Stimulated activated CD8-positive, alpha-beta memory T cell treated with anti-CD3 and anti-CD28 coated beads, Interleukin-12 subunit alpha, Interleukin-12 subunit beta, amount 100 ng/mL, for 1 hour (primary cell): Measurements from ENCODE around the gene GYG2.
"Not testable (repeated sequence)": the region's sequence is repeated elsewhere in the genome, so short reads cannot be mapped to it uniquely, and the experiment has no call there.

ENCODE experiments used
- DNase-seq: peaks from one replicate; pipeline ENCODE4 v3.0.0-alpha.2; 2020; ENCODE audit warnings: low read depth

GYG2 gene

GRCh38 chrX:2872671-2873277, 44.0 kb downstream of the GYG2 start:
- DNase-seq = no peak

GRCh38 chrX:2874222-2875135, 45.7 kb downstream of the GYG2 start:
- no peak for DNase-seq

GRCh38 chrX:2875136-2875481, 46.4 kb downstream of the GYG2 start:
- no peak for DNase-seq

- no peak for DNase-seq
Measured at GRCh38 chrX:2875798-2876399, 47.2 kb downstream of the GYG2 start.

- DNase-seq = no peak
Measured at GRCh38 chrX:2878563-2878962, 49.8 kb downstream of the GYG2 start.

GRCh38 chrX:2879670-2880069, 50.9 kb downstream of the GYG2 start:
- DNase-seq = no peak

- DNase-seq = no peak
Measured at GRCh38 chrX:2883770-2884169, 55.0 kb downstream of the GYG2 start.

GRCh38 chrX:2888309-2888708, 59.6 kb downstream of the GYG2 start:
- no peak for DNase-seq

GRCh38 chrX:2889045-2889605, 60.4 kb downstream of the GYG2 start:
- no peak for DNase-seq

GRCh38 chrX:2889706-2890490, 61.2 kb downstream of the GYG2 start:
- not testable (repeated sequence) for DNase-seq

- not testable (repeated sequence) for DNase-seq
Measured at GRCh38 chrX:2890536-2891460, 62.1 kb downstream of the GYG2 start.

GRCh38 chrX:2892816-2893215, 64.1 kb downstream of the GYG2 start:
- DNase-seq = no peak

- DNase-seq = no peak
Measured at GRCh38 chrX:2894885-2895292, 66.2 kb downstream of the GYG2 start.

GRCh38 chrX:2897311-2897689, 68.6 kb downstream of the GYG2 start:
- no peak for DNase-seq

GRCh38 chrX:2897690-2898623, 69.2 kb downstream of the GYG2 start:
- DNase-seq = not testable (repeated sequence)

- no peak for DNase-seq
Measured at GRCh38 chrX:2898846-2899512, 70.2 kb downstream of the GYG2 start.

GRCh38 chrX:2901367-2902036, 72.8 kb downstream of the GYG2 start:
- no peak for DNase-seq

GRCh38 chrX:2902841-2903240, 74.1 kb downstream of the GYG2 start:
- DNase-seq = no peak

- DNase-seq = no peak
Measured at GRCh38 chrX:2903366-2903765, 74.6 kb downstream of the GYG2 start.
